ENCODE data around the gene ELF3. TPM values are rescaled to one million over a fixed set of nuclear protein-coding genes. Genes with fewer than 3 reads are reported as not detected.

ELF3 gene
- total and polyA plus RNA-seq, 2 of the 4 experiments (the other 2 are of a cell fraction): under 0.01 to 0.38 TPM

DNA sequence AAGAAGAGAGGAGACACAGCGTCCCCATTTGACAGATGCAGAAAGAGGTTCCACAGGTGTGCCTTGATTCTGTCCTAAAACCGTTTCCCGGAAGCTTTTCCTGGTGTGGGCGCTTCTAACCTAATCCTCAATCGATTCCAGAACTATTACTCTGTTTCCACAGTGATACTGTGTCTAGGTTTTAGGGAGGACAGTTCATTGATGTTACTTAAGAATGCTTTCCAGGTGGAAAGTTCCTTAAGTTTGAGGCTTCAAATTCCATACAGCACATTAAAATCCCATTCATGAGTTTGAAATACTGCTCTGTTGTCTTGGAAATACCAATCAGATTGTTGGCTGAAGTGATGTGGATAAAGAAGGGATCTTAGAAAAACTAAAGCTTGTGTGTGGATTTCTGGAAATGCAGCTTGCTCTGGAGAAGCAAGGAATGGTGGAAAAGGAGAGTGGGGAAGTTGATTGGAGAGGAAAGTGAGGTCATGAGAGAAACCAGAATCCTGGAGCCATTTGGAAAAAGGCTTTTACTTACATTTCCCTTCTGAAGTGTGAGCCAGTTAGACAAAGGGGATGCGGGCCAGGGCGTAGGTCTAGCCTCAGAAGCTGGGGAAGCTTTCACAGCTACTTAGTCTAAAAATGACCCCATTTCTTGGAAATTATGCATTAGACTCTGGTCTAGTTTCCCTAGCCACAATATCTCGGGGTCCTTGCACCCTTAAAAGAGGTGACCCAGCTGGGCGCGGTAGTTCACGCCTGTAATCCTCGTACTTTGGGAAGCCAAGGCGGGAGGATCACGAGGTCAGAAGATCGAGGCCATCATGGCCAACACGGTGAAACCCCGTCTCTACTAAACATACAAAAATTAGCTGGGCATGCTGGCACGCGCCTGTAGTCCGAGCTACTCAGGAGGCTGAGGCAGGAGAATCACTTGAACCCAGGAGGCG is 6.7 kb downstream of the ELF3 start (continued):
- no peak for TF ChIP-seq SMC3 (IDR thresholded peaks at IDR 0.05; ENCODE audit: low read depth, low read length)
- no peak for TF ChIP-seq POLR2A (IDR thresholded peaks at IDR 0.05; ENCODE audit: low read depth, low read length)

DNA sequence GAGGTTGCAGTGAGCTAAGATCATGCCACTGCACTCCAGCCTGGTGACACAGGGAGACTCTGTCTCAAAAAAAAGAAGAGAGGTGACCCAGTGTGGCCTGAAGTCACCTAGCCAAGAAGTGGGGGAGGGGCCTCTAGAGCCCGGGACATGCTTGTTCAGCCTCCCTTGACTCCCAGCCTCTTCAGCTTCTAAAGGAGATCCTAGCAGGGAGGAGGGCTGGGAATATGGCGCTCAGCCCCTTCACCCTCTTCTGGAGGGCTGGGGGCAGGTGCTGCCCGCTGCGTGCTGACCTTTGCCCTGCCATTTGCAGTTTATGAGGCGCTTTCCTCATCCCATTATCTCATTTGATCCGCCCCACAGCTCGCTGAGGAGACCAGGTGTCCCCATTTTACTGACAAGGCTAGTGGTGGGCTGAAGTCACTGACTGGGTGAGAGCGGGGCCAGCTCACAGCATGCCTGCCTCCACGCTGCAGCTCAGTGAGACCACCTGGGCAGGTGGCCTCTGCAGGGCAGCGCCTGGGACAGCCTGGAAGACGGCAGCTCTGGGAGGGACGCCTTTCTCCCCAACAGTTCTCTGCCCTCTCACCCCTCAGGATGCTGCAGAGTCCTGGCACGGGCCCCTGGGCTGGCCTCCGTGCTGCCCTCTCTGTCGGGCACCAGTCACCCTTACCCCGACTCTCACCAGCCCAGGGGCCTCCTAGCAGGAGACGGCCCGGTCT is 7.5 kb downstream of the ELF3 start:
- H3K4me2 ChIP-seq (ENCODE audit: low read depth, low read length): no peak overlapping the region
- dilution Hi-C loops (cut with HindIII; ENCODE audit: low sequenced_read_pairs, unreplicated experiment) (no loop called here), intact Hi-C loops (cut with micrococcal nuclease) (no loop called here), in situ Hi-C loops (cut with MboI; ENCODE audit: low sequenced_read_pairs) (no loop called here)
- no peak overlapping the region for H3K23ac ChIP-seq (ENCODE audit: low read depth, low read length)
- no peak overlapping the region for H3K9ac ChIP-seq (ENCODE audit: low read depth, low read length)
- H2BK5ac ChIP-seq (ENCODE audit: low read depth, low read length, poor library complexity, severe bottlenecking): no peak overlapping the region
- H2BK20ac ChIP-seq (ENCODE audit: low read depth, low read length): no peak overlapping the region
- no peaks in the 10 kb centered on the region for H3K36me3 ChIP-seq (ENCODE audit: control insufficient read depth, insufficient read depth, low read length)
- no peak overlapping the region for H4K5ac ChIP-seq (ENCODE audit: low read depth, low read length)
- no peak overlapping the region for H3K56ac ChIP-seq (ENCODE audit: extremely low read depth, insufficient read depth, low read length)
- H3K27me3 ChIP-seq (ENCODE audit: control insufficient read depth, insufficient read depth, low read length): peaks cover 9% of the 10 kb centered on the region
- H3K9me3 ChIP-seq (ENCODE audit: control insufficient read depth, insufficient read depth, low read length): no peaks in the 10 kb centered on the region
- no peaks in the 10 kb centered on the region for H3K79me1 ChIP-seq (ENCODE audit: low read depth in 1 of 2, low read length in 2 of 2)
- no peak overlapping the region for H3K18ac ChIP-seq (ENCODE audit: low read depth, low read length)
- peak overlapping the region; percentile 15 for H2AK9ac ChIP-seq (replicated peaks; ENCODE audit: low read depth, low read length, poor library complexity)
- H3K9me1 ChIP-seq (ENCODE audit: insufficient read depth, low read length): no peaks in the 10 kb centered on the region; the same call in 1 of the 2 replicates
- H3K4me1 ChIP-seq (ENCODE audit: control insufficient read depth, insufficient read depth, low read length): peaks cover 18% of the 10 kb centered on the region
- no peak overlapping the region for H3K14ac ChIP-seq (replicated peaks; ENCODE audit: low read depth, low read length)
- DNase-seq (no peak), ATAC-seq (ENCODE audit: low read depth) (no peak)
- no peak overlapping the region for H3K4me3 ChIP-seq (ENCODE audit: insufficient read depth, low read depth, low read length)
- ChIA-PET POLR2A (ENCODE audit: unreplicated experiment) (no interaction called here), CTCF (interaction anchor here (0.5 kb wide), 1 partner anchor 23 kb away, joined by 3 read pairs; no protein-coding TSS in a partner anchor)
- no peak overlapping the region for H2AK5ac ChIP-seq (ENCODE audit: low read depth, low read length)
- H2BK120ac ChIP-seq (ENCODE audit: low read depth, low read length): no peak overlapping the region
- H4K20me1 ChIP-seq (ENCODE audit: insufficient read depth, low read length): no peaks in the 10 kb centered on the region
- no TSS peak for BruUV-seq (replicated peaks)
- H4K91ac ChIP-seq (ENCODE audit: insufficient read depth, low read depth, low read length): no peak overlapping the region
- no peak overlapping the region for H2BK15ac ChIP-seq (ENCODE audit: low read depth, low read length)
- H4K8ac ChIP-seq (ENCODE audit: low read depth in 2 of 2, low read length in 2 of 2): no peak overlapping the region
- no peak overlapping the region for H3K27ac ChIP-seq (ENCODE audit: insufficient read depth, low read length)
- no peak overlapping the region for H3K4ac ChIP-seq (ENCODE audit: low read depth, low read length)
- 71% methylated on average over 4 of the region's 18 CpGs; no CpG with 5 or more reads in 1 of the 2 experiments for WGBS, 2 experiments (ENCODE audit: extremely low coverage in 2 of 2, insufficient read length in 1 of 2)
- no peak overlapping the region for H2AFZ ChIP-seq (replicated peaks; ENCODE audit: low read length, poor library complexity)
- TF ChIP-seq RFX5 (IDR thresholded peaks at IDR 0.05; ENCODE audit: low read depth, low read length) (no peak), MXI1 (IDR thresholded peaks at IDR 0.05; ENCODE audit: borderline replicate concordance, low read depth, low read length) (no peak), MAFK (IDR thresholded peaks at IDR 0.05; ENCODE audit: low read depth, low read length) (no peak), CHD1 (IDR thresholded peaks at IDR 0.05; ENCODE audit: low read depth, low read length) (no peak), POLR2A (IDR thresholded peaks at IDR 0.05; ENCODE audit: low read depth, low read length) (no peak), RCOR1 (IDR thresholded peaks at IDR 0.05; ENCODE audit: insufficient replicate concordance, low read length) (no peak), FOS (IDR thresholded peaks at IDR 0.05; ENCODE audit: low read depth, low read length) (no peak), CEBPB (IDR thresholded peaks at IDR 0.05; ENCODE audit: low read depth, low read length) (no peak), NFE2L2 (IDR thresholded peaks at IDR 0.05; ENCODE audit: low read depth, low read length) (no peak), SMC3 (IDR thresholded peaks at IDR 0.05; ENCODE audit: low read depth, low read length) (no peak), RAD21 (IDR thresholded peaks at IDR 0.05; ENCODE audit: low read length) (no peak)
- TF ChIP-seq, protein P1, sequence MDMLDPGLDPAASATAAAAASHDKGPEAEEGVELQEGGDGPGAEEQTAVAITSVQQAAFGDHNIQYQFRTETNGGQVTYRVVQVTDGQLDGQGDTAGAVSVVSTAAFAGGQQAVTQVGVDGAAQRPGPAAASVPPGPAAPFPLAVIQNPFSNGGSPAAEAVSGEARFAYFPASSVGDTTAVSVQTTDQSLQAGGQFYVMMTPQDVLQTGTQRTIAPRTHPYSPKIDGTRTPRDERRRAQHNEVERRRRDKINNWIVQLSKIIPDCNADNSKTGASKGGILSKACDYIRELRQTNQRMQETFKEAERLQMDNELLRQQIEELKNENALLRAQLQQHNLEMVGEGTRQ (IDR thresholded peaks at IDR 0.05; ENCODE audit: low read depth, low read length): no peak
- TF ChIP-seq, protein P2, sequence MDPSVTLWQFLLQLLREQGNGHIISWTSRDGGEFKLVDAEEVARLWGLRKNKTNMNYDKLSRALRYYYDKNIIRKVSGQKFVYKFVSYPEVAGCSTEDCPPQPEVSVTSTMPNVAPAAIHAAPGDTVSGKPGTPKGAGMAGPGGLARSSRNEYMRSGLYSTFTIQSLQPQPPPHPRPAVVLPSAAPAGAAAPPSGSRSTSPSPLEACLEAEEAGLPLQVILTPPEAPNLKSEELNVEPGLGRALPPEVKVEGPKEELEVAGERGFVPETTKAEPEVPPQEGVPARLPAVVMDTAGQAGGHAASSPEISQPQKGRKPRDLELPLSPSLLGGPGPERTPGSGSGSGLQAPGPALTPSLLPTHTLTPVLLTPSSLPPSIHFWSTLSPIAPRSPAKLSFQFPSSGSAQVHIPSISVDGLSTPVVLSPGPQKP (IDR thresholded peaks at IDR 0.05; ENCODE audit: borderline replicate concordance, low read depth, low read length): no peak
